ENCODE measurements around the gene FAM9C.
"Not testable (repeated sequence)": the region's sequence is repeated elsewhere in the genome, so short reads cannot be mapped to it uniquely, and the experiment has no call there.

Gene FAM9C

DNA sequence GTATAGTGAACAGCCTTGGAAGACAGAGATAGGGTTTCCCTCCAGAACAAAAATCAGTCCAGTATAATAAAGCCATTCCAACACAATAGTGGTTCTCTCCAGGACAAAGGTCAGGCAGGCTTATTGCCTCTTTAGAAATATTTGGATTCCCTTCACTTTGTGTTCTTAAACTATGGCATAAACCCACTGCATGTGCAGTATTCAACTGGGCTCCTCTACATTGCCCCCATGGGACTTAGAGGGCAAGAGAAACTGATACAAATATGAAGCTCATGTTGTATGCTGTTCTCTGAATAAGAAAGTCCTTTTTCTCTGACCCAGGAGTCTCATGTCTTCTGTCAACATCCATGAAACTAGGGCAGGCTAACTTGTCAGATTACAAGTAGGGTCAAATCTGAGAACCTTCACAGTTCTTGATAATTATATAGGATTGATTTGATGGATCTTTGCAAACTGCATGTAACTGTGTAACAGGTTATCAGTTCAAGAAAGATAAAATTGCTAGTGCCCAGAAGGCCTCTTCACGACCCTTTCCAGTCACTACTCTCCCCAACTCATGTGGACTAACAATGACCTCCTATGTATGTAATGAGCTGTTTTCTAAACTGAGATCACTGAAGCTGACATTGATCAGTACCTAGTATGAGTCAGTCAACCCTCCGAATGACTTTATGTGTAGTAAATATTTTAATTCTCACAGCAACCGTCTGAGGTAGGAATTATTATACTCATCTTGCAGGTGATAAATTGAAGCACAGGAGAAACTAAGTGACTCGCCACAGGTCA lies 31.9 kb upstream of the FAM9C start:
- no peak for DNase-seq

GRCh38 chrX:13074297-13075262 lies 30.2 kb upstream of the FAM9C start:
- peak; percentile 38 for DNase-seq

DNA sequence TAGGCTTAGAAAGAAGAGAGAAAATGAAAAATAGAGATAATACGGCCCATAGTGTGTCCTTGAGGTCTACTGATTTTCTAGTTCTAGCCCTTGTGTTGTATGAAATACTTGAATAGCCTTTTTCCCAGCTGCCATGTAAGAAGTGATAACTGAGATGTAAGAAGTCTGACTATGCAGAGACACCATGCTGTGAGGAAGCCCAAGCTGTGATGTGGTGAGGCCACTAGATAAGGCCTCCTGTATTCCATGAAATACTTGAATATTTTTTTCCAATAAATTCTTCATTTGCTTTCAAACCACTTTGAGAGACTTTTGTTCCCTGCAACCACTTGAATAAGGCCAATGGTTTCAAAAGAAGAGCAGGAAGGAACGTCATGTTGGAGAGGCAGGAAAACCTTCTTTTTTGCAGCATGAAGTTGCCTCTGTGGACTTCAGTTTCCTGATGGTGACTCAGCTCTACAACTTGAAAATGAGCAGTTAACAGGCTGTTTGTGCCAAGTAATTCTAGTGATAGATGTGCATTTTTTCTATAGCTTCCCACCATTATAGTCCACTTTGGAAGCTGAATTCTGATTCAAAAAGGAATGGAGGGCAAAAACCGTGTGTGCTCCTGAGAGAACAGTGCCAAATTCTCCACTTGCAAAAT lies 25.5 kb upstream of the FAM9C start:
- no peak for DNase-seq

- DNase-seq: no peak
Observed at GRCh38 chrX:13068651-13069050, 24.2 kb upstream of the FAM9C start.

GRCh38 chrX:13067773-13068172 lies 23.4 kb upstream of the FAM9C start:
- no peak for DNase-seq

- no peak for DNase-seq
Observed at GRCh38 chrX:13066391-13066790, 22.0 kb upstream of the FAM9C start.

DNA sequence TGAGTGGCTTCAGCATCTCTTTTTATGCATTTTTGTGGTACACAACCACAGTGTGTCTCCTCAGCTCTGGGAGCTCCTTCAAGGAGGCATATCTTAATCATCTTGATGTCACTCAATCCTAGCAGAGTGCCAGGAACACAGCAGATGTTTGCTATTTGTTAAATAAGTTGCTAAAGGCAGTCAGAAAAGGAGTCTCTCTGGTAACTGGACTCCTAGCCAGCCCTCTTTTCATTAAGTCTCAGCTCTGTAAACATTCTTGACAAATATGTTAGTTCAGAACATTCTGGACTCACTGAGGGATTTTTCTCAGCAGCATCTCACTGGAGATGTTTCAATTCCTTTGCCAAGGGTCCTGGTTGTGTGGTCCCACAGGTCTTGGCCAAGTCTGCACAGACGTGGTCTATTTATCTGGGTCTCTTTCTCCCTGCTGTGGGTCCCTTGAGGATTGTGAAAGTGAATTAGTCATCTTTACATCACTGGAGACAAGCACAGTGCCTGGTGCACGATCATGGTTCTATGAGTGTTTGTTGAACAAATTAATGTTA lies 20.3 kb upstream of the FAM9C start:
- no peak for DNase-seq

- DNase-seq: not testable (repeated sequence)
Observed at GRCh38 chrX:13063124-13063523, 18.7 kb upstream of the FAM9C start.

DNA sequence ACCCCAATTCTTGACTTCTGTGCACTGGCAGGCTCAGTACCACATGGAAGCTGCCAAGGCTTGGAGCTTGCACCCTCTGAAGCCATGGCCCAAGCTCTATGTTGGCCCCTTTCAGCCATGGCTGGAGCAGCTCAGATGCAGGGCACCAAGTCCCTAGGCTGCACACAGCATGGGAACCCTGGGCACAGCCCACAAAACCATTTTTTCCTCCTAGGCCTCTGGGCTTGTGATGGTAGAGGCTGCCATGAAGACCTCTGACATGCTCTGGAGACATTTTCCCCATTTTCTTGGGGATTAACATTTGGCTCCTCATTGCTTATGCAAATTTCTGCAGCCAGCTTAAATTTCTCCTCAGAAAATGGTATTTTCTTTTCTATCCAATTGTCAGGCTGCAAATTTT lies 17.9 kb upstream of the FAM9C start:
- DNase-seq: not testable (repeated sequence)

GRCh38 chrX:13061215-13061708 lies 16.8 kb upstream of the FAM9C start:
- DNase-seq: not testable (repeated sequence)

DNA sequence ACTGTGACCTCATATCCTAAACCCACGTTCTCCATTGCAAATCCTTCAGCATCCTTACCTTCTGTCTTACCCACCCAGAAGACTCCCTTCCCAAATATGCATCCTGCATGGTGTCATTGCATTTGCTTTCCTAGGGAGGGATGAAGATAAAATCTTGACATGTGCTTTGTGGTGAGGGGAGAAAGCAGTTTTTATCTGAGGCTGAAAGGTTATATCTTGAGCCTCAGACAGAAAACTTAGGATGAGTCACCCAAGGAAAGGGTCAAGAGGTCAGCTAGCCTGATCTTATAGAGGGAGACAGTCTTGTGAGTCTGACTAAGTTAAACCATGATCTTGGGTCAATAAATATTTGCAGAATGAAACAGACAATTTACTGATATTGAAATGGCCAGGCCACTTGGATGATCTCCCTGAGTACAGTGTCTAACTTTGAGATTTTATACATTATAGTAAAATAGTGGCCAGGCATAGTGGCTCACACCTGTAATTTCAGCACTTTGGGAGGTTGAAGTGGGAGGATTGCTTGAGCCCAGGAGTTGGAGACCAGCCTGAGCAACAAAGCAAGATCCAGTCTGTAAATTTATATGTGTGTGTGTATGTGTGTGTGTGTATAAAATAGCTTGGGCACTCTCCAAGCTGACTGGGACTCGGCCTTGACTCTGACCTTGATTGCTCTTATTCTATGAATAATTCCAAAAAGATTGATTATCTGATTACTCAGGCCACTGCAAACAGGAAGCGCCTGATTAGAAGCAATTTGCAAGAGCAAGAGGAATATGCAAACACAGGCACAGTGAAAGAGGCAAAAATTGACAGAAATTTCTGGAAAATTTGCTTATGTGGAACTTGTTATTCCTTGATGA lies 15.4 kb upstream of the FAM9C start:
- DNase-seq: no peak

GRCh38 chrX:13055486-13055885 lies 11.1 kb upstream of the FAM9C start:
- no peak for DNase-seq

DNA sequence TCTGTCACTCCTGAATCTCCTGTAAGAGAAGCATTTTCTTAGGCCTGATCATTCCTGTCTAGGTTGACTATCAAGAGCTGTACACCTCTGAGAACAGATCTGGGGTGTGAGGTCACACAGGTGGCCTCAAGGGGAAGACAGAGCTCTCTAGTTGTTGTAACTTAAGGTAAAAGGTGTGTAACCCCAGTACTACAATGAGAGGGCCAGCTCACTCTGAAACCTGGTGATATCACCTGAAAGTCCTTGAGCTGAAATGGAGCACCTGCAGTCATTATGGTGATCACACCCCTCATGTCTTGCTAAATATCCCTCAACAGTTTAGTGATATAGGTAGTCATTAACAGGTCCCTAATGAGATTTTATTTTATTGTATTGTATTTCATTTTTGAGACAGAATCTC lies 8.8 kb upstream of the FAM9C start:
- DNase-seq: peak; percentile 21

- DNase-seq: peak; percentile 75
Observed at GRCh38 chrX:13051529-13052172, 7.2 kb upstream of the FAM9C start.

- DNase-seq: no peak
Observed at GRCh38 chrX:13051167-13051528, 6.7 kb upstream of the FAM9C start.

DNA sequence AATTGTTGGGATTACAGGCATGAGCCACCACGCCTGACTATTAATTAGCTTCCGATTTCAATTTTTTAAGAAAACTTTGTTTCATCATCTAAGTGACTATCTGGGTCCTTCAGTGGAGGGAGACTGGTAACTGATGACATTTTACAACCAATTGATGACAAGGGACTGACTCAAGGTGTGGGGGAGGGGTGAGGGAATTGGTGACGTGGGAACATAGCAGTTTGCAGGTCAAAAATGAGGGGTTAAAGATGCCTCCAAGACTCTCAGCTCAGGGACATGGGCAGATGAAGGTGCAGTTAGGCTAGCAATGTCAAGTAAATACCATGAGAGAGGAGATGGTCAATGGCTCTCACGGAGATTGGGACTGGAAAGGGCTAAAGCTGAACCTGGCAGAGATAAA lies 5.7 kb upstream of the FAM9C start:
- DNase-seq: no peak

- DNase-seq: no peak
Observed at GRCh38 chrX:13048280-13048679, 3.9 kb upstream of the FAM9C start.

GRCh38 chrX:13047759-13048158 lies 3.3 kb upstream of the FAM9C start:
- no peak for DNase-seq

DNA sequence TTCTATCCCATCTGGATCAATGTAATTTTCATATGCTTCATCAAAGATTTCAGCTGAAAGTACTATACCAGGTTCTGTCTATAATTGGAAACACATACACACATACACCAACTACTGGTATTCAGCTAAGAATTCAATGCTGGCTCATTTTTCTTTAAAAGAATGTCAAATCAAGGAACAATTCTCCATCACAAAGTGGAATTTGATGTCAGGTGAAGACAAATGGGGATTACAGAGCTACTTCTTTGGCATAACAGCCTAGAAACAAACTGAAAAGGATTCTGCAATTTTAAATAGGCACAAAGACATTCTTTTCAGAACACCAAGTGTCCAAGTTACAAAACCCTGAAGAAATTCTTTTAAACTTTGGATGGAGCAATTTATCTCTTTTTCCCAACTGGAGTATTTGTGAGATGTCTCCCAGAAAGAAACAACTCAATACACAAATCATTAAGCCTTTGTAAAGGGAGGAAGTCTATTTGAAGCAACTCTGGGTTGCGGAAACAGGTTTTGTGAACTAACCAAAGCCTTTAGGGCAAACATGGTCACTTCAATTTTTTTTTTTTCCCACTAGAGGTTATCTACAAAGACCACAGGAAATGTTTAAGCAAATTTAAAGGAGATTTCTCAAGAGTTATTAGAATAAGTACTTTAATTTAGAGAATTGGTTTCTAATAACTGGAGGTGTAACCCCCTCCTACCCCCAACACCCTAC lies 1.9 kb upstream of the FAM9C start:
- no peak for DNase-seq

DNA sequence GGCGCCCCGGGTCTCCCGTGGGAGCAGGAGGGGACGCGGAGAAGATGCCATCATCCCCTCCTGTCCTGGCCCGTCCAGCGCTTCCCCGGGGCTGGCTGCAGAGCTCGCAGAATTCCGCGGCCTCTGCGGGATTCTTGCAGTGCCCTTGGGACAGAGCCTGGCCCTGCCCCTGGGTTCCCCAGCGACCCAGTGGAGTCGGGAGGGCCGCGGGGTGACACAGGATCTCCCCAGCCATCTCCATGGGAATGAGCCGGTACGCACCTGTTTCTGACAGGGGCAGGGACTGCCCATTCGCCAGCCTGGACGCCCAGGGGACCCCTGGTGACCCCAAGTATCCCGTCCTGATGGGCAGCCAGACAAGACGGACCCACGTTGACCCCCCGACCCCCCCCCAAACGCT lies 482 bp downstream of the FAM9C start:
- DNase-seq: no peak

GRCh38 chrX:13043138-13043537 lies 1.3 kb downstream of the FAM9C start:
- DNase-seq: no peak

All from CD4-positive, alpha-beta T cell treated with Interleukin-6 for 4 hours (primary cell).